GM18858 (cell line): ENCODE results near the gene ARHGAP6.
"Not testable (repeated sequence)": the region's sequence is repeated elsewhere in the genome, so short reads cannot be mapped to it uniquely, and the experiment has no call there.

ENCODE experiments used
- ATAC-seq: cut with Tn5 transposase; IDR thresholded peaks from one replicate; pipeline ENCODE4 v1.9.1; 2021; ENCODE audit not compliant: unreplicated experiment

The ARHGAP6 gene

DNA sequence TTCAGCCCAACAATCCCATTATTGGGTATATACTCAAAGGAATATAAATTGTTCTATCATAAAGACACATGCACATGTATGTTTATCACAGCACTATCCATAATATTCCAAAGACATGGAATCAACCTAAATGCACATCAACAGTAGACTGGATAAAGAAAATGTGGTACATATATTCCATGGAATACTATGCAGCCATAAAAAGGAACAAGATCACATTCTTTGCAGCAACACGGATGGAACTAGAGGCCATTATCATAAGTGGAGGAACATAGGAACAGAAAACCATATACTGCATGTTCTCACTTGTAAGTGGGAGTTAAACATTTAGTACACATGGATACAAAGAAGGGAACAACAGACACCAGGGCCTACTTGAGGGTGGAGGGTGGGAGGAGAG lies 301.9 kb downstream of the ARHGAP6 start:
- ATAC-seq: not testable (repeated sequence)

- peak; percentile 95 for ATAC-seq
Measured at GRCh38 chrX:11363069-11363594, 302.6 kb downstream of the ARHGAP6 start.

GRCh38 chrX:11361666-11362065 lies 304.1 kb downstream of the ARHGAP6 start:
- ATAC-seq: not testable (repeated sequence)

GRCh38 chrX:11355944-11356343 lies 309.8 kb downstream of the ARHGAP6 start:
- not testable (repeated sequence) for ATAC-seq

GRCh38 chrX:11355259-11355909 lies 310.3 kb downstream of the ARHGAP6 start:
- ATAC-seq: no peak

- ATAC-seq: no peak
Measured at GRCh38 chrX:11352296-11352741, 313.4 kb downstream of the ARHGAP6 start.

DNA sequence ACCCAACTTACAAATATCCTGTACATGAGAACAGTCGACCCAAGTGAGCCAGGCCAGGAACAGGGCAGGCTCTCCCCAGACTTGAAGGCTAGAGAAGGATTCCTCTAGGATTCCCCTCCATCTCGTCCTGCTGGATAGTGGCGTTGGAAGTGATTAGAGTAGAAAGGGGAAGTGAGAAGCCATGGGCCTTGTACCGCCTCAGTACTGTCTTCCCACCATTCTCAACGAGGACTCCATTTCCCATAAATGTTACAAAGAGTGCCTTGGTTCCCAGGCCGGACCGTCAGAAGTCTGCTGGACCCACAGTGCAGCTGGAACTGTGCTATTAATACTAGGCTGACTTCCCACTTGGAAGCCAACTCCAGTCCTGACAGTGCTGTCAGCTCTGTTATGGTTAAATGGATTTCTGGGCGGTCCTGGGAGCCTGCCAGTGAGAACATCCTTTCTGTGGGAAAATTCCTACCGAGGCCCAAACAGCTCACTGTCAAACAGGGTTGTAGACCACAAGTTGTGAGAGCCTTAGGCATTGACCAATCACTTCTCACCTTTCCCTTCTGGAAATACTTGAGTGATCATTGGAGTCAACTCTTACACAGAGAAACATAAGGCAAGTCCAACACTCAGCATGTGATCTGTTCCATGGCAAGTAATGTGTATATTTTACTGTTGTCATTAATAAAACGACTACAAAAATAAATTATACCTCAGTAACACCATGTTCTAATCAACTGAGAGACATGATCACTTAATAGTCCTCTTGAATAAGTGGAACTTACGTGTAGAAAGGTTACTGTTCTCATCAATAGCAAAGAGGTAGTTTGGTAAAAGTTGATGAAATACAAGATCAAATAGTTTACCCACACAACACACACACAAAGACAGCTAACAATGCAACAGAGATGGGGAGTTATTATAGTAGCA lies 314.1 kb downstream of the ARHGAP6 start:
- peak; percentile 13 for ATAC-seq

GRCh38 chrX:11349661-11350337 lies 315.9 kb downstream of the ARHGAP6 start:
- ATAC-seq: no peak

GRCh38 chrX:11349020-11349419 lies 316.7 kb downstream of the ARHGAP6 start:
- ATAC-seq: no peak

GRCh38 chrX:11347300-11347699 lies 318.4 kb downstream of the ARHGAP6 start:
- no peak for ATAC-seq

DNA sequence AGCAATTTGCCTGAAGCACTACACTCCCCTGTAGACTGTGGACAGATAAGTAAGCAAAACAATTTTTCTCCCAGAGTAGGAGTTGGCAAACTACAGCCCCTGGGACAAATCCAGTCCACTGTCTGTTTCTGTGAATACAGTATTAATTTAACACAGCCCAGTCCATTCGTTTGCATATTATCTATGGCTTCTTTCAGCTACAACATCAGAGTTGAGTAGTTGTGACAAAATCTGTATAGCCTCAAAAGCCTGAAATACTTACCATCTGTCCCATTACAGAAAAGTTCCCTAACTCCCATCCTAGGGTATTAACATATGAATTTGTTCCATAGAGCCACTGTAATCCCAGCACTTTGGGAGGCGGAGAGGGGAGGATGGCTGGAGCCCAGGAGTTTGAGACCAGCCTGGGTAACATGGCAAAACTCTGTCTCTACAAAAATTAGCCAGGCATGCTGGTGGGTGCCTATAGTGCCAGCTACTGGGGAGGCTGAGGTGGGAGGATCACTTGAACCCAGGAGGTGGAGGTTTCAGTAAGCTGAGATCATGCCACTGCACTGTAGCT lies 319.5 kb downstream of the ARHGAP6 start:
- ATAC-seq: no peak

- ATAC-seq: no peak
Measured at GRCh38 chrX:11342673-11343072, 323.0 kb downstream of the ARHGAP6 start.

GRCh38 chrX:11341274-11342201 lies 324.2 kb downstream of the ARHGAP6 start:
- peak; percentile 78 for ATAC-seq

GRCh38 chrX:11337292-11338009 lies 328.3 kb downstream of the ARHGAP6 start:
- no peak for ATAC-seq

DNA sequence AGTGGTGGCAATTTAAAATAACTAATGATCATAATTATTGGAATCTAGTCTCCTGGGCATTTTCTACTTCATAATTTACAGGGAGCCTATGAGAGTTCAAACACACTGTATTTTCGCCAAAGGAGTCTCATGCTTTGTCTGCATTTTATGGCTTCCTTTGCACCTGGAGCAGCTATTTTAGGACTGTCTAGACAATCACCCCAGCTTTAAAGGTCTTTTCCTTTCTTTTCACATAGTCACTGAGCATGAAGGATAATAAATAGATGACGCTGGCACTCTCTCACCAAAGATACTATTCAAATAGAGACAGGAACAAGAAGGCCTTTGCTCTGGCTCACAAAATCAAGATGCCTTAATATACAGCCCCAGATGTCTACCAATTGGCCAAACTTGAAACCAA lies 329.5 kb downstream of the ARHGAP6 start:
- no peak for ATAC-seq

GRCh38 chrX:11334165-11334564 lies 331.6 kb downstream of the ARHGAP6 start:
- no peak for ATAC-seq

DNA sequence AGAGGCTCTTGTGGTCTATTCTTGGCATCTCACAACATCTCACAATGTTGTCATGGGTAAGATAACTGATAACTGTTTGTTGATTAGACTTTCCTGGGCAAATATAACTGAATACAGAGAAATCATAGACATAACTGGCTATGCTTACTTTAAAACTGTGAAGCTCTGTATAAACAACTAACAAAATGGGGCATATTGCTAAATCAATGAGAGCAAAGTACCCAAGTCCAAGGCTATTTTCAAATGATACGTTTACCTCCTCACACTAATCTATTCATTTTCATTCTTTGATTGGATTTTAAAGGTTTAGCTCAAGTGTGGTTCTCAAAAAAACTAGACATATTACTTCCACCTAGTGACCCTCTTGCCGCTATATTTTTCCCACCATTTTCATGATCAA lies 333.9 kb downstream of the ARHGAP6 start:
- no peak for ATAC-seq

DNA sequence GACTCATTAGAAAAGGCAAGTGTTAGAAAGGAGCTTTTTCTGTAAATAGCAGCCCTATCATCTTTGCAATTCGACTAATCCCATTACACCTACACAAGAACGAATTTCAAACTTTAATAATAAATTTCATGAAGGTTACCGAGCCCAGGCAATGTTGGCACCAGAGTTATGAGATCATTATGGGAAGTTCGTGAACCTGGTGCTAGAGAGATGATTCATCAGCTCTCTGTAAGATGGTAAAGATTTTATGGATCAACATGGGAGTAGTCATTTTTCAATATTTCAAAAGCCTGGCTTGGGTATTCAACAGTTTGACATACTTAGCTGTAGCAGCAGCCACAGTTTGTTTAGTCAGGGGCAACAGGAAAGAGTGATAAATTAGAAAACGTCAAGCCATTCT lies 336.7 kb downstream of the ARHGAP6 start:
- no peak for ATAC-seq

- ATAC-seq: no peak
Measured at GRCh38 chrX:11328134-11328533, 337.6 kb downstream of the ARHGAP6 start.
